Stimulated activated CD4-positive, alpha-beta T cell treated with anti-CD3 and anti-CD28 coated beads, Interleukin-2, amount 100 ng/mL, for 4 hours (primary cell): ENCODE measurements around the gene PCSK7.
"Not testable (repeated sequence)": the region's sequence is repeated elsewhere in the genome, so short reads cannot be mapped to it uniquely, and the experiment has no call there.

Experiments
- DNase-seq: peaks from one replicate; pipeline ENCODE4 v3.0.0-alpha.2; 2020; ENCODE audit warnings: low read depth

PCSK7 gene

GRCh38 chr11:117183724-117184349 lies 48.0 kb downstream of the PCSK7 start:
- DNase-seq, result no peak

- not testable (repeated sequence) for DNase-seq
These were observed 48.7 kb downstream of the PCSK7 start for GRCh38 chr11:117183178-117183577.

- DNase-seq, result no peak
These were observed 49.3 kb downstream of the PCSK7 start for GRCh38 chr11:117182551-117182935.

GRCh38 chr11:117181586-117182550 lies 50.0 kb downstream of the PCSK7 start:
- DNase-seq, result no peak

- peak; percentile 26 for DNase-seq
These were observed 51.0 kb downstream of the PCSK7 start for GRCh38 chr11:117180661-117181585.

DNA sequence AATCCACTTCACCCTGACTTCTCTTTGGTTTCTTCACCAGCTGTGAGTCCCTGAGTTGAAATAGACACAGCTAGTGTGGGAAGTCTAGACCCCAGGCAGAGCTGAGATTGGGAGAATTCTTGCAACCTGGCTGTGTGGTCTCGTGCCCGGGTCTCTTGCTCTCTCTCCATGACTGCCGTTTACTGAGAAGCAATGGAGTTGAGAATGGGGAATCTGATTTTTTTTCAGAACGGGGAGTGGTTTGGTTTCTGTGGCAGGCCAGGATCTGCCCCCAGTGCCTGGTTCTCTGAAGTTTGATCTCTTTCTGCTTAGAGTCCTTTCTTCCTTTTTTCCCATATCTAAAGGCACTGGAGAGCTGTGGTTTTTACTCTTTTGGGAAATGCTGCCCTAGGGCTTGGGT lies 51.9 kb downstream of the PCSK7 start:
- DNase-seq, result no peak

- DNase-seq, result no peak
These were observed 52.5 kb downstream of the PCSK7 start for GRCh38 chr11:117179048-117179999.

DNA sequence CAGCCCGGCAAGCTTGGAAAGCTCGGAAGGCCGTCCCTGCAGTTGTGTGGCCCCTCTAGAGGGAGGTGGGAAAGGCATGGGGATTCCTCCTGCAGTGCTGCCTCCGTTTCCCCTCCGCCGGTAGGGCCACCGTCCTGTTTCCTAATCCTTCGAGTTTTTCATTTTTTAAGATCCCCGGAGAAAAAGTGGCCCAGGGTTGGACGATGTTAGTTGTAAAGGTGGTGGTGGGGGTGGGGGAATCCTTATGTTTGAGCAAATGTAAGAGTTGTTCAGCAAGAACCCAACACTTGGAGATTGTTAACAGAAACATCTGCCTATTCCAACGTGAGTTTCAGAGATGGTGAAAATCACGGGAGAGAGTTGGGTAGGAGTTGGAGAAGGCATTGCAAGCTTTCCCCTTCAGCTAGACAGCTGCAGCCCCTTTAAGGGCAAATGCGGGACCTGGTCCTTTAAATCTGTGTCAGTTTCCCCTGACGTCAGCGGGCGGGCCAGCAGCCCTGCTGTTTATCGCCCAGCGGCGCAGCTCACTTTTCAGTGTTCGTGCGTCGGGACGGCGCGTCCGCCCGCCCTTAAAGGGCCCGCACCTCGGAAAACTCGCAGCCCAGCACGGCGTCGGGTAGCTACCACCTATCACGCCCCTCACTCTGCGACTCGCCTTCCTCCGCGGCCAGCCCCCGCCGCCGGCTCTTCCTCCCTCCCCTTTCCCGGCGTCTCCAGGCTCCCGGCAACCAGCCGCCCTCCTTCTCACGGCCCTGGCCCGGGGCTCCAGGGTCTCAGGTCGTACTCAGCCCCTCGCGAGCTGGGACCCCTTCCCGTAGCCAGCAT lies 53.5 kb downstream of the PCSK7 start, which contains the start of gene SIDT2:
SIDT2 (plus strand) TSS at position 534 of the 825 bp plus-strand sequence. CDS start 521 bp downstream, outside the sequence.
- DNase-seq, result peak; percentile 81

GRCh38 chr11:117177534-117178209 lies 54.2 kb downstream of the PCSK7 start:
- no peak for DNase-seq

GRCh38 chr11:117176186-117176585 lies 55.7 kb downstream of the PCSK7 start:
- no peak for DNase-seq

- DNase-seq, result no peak
These were observed 56.1 kb downstream of the PCSK7 start for GRCh38 chr11:117175781-117176180.

- no peak for DNase-seq
These were observed 56.8 kb downstream of the PCSK7 start for GRCh38 chr11:117175104-117175503.

- DNase-seq, result no peak
These were observed 59.0 kb downstream of the PCSK7 start for GRCh38 chr11:117172724-117173421.

DNA sequence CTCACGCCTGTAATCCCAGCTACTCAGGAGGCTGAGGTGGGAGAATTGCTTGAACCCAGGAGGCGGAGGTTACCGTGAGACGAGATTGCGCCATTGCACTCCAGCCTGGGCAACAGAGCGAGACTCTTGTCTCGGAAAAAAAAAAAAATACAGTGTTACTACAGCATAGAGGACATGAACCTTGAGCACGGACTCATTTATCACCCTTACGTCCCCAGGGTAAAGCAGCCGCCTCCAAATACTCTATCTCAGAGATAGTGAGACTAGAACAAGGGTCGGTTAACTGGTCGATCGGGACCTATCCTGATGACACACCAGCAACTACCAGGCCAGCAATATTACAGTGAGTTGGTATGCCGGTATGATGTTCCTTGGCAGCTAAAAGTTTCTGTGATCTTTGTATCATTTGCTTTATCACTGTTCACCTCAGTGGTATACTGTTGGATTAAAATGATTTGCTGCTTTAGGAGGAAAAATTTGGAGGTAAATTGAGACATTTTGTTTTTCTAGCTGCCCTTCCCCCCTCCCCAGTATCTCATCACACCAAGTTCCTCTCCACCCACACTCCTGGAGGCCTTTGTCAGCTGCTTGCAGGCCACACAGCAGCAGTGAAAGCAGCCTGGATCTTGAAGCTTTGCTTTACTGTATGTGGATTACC lies 60.3 kb downstream of the PCSK7 start:
- no peak for DNase-seq

DNA sequence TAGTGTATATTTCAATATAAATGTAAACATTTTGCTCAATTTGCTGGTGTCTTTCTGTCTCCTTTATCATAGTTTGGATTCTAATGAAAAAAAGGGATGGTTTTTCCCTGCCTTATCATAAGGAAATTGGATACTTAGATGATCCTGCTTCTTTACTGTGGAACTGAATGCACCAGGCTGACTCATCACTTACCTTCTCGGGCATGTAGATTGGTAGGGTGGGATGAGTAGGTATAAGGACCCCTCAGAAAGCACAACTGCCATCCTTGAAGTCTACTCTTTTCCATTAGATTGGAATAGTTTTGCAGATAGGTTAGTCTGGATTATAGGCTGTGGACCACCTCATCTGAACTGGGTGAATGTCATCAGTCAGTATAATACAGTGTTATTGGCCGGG lies 60.9 kb downstream of the PCSK7 start:
- no peak for DNase-seq

DNA sequence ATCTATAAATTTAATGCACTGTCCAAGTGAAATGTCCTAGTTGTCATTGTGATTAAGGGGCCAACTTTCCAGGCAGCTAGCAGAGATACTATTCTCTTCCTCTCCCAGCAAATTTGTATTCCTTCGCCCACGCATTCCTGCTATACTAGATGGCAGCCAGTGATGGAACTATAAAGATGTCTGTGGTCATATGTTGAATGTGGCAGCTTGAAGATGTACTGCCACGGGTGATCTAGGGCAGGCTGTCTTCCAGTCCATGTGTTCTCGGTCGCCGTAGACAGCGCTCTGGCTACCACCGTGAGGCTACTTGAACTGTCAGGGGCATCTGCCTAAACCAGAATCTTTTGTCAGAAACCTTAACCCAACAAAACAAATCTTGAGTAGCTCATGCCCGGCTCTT lies 61.7 kb downstream of the PCSK7 start:
- DNase-seq, result no peak

DNA sequence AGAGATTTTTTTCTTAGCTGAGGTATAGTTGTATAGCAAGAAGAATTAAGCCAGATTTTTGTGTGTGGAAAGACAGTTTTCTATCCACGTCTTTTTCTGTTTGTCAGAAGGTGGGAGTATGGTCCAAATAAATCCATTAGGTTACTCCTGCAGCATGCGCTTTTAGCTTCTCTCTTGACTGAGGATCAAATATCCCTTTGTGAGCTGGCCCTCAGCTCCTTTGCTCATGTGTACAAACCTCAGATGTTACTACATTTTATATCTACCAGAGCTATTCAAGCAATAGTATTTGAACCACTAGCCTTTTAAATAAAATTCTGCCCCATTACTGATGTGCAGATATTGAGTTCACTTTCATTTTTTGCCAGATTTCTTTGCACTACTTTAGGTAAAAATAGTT lies 62.1 kb downstream of the PCSK7 start:
- DNase-seq, result no peak

DNA sequence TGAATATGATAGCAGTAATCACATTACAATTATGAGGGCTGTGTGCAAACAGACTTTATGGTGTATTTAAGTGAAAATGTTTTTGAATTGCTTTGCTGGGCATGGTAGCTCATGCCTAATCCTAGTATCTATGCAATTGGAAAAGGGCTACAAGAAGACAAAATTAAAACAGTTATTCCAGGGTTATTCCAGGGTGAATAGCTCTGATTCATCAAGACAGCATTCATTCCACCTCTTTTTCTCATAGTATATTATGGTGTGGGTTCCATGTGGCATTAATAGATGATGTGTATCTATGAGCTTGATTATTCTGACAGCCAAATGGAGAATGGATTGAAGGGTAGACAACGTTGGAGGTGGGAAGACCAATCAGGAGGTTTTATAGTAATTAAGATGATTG lies 65.4 kb downstream of the PCSK7 start:
- DNase-seq, result no peak
